ENCODE data around the gene PTPN3. TPM values are rescaled to one million over a fixed set of nuclear protein-coding genes. Genes with fewer than 3 reads are reported as not detected.

The PTPN3 gene
- total RNA-seq, 2 donors from 2014 or later = 13.2 to 19.5 TPM

- intact Hi-C loops (cut with DNase I) = no loop called here
- Histone ChIP-seq H3K36me3 (replicated peaks in 1 of 2; ENCODE audit: insufficient read depth in 1 of 2, low read depth in 2 of 2) (peaks cover 0 to 4% of the 10 kb centered on the region in 2 donors), H3K27ac (no peak overlapping the region), H3K4me1 (peaks cover 8% of the 10 kb centered on the region), H3K27me3 (no peaks in the 10 kb centered on the region), H3K9me3 (no peaks in the 10 kb centered on the region), H3K4me3 (no peak overlapping the region)
- TF ChIP-seq CTCF (IDR thresholded peaks at IDR 0.05) = no peak
- TF ChIP-seq POLR2A (IDR thresholded peaks at IDR 0.05) = no peak
- ATAC-seq = no peak
- no peak for DNase-seq
Observed at GRCh38 chr9:109454041-109454440, 44.1 kb downstream of the PTPN3 start.

- TF ChIP-seq POLR2A (IDR thresholded peaks at IDR 0.05) (no peak), CTCF (IDR thresholded peaks at IDR 0.05) (no peak)
- Histone ChIP-seq H3K9me3 (no peaks in the 10 kb centered on the region), H3K27me3 (no peaks in the 10 kb centered on the region), H3K36me3 (replicated peaks in 1 of 2; ENCODE audit: insufficient read depth in 1 of 2, low read depth in 2 of 2) (peaks cover 0 to 4% of the 10 kb centered on the region in 2 donors), H3K27ac (peak overlapping the region in 2 of 4 donors; percentile 3 to 37), H3K4me3 (no peak overlapping the region), H3K4me1 (peaks cover 8% of the 10 kb centered on the region)
- peak in 1 of 4 donors; percentile 41 for DNase-seq
- 40 to 46% methylated on average over 3 of the region's 3 CpGs for WGBS, 2 donors
- intact Hi-C loops (cut with DNase I) = no loop called here
- ATAC-seq = peak; percentile 77
Observed at GRCh38 chr9:109453210-109453842, 44.8 kb downstream of the PTPN3 start.

DNA sequence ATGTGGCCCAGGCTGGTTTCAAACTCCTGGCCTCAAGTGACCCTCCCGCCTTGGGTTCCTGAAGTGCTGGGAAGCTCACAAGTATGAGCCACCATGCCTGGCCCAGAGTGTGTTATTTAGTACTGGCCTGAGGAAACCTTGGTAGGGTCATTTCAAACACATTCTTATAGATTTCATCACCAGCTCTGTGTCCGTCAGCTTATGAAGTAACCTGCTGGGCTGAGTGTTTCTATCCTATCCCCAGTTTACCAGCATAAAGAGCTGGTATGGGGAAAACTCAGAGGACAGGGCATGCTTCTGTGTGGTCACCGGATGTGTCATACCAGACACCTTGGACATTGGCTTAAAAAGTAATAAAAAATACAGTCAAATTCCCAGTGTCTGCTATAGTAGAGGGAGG lies 45.3 kb downstream of the PTPN3 start:
- WGBS, 2 donors = 94 to 100% methylated on average over 3 of the region's 3 CpGs
- Histone ChIP-seq H3K27ac (no peak overlapping the region), H3K4me1 (peaks cover 8% of the 10 kb centered on the region), H3K4me3 (no peak overlapping the region), H3K36me3 (replicated peaks in 1 of 2; ENCODE audit: insufficient read depth in 1 of 2, low read depth in 2 of 2) (peaks cover 0 to 4% of the 10 kb centered on the region in 2 donors), H3K9me3 (no peaks in the 10 kb centered on the region), H3K27me3 (no peaks in the 10 kb centered on the region)
- intact Hi-C loops (cut with DNase I) = no loop called here
- ATAC-seq (no peak), DNase-seq (no peak)
- no peak for TF ChIP-seq POLR2A (IDR thresholded peaks at IDR 0.05)

GRCh38 chr9:109451311-109452025 lies 46.6 kb downstream of the PTPN3 start:
- intact Hi-C loops (cut with DNase I) = no loop called here
- TF ChIP-seq POLR2A (IDR thresholded peaks at IDR 0.05) (no peak), CTCF (IDR thresholded peaks at IDR 0.05) (no peak)
- ATAC-seq = no peak

GRCh38 chr9:109450346-109450745 lies 47.8 kb downstream of the PTPN3 start:
- TF ChIP-seq CTCF (IDR thresholded peaks at IDR 0.05) = no peak
- TF ChIP-seq POLR2A (IDR thresholded peaks at IDR 0.05) = no peak
- Histone ChIP-seq H3K9me3 (no peaks in the 10 kb centered on the region), H3K36me3 (replicated peaks in 1 of 2; ENCODE audit: insufficient read depth in 1 of 2, low read depth in 2 of 2) (no peaks in the 10 kb centered on the region), H3K4me3 (no peak overlapping the region), H3K27ac (no peak overlapping the region), H3K4me1 (peaks cover 8% of the 10 kb centered on the region), H3K27me3 (no peaks in the 10 kb centered on the region)
- DNase-seq (no peak), ATAC-seq (no peak)
- intact Hi-C loops (cut with DNase I) = no loop called here
- WGBS, 2 donors = 46 to 61% methylated on average over 3 of the region's 3 CpGs

More at GRCh38 chr9:109451311-109452025, 46.6 kb downstream of the PTPN3 start:
- no peaks in the 10 kb centered on the region for H3K27me3 ChIP-seq
- H3K4me3 ChIP-seq = no peak overlapping the region
- no peak for DNase-seq
- peaks cover 0 to 2% of the 10 kb centered on the region in 2 donors for H3K36me3 ChIP-seq (replicated peaks in 1 of 2; ENCODE audit: insufficient read depth in 1 of 2, low read depth in 2 of 2)
- no peak overlapping the region for H3K27ac ChIP-seq
- peaks cover 8% of the 10 kb centered on the region for H3K4me1 ChIP-seq
- no peaks in the 10 kb centered on the region for H3K9me3 ChIP-seq
- WGBS, 2 donors = 76 to 84% methylated on average over 8 to 9 of the region's 9 CpGs
